MM.1S (cell line): Measurements from ENCODE around the gene ALDOA.

Source experiments
- DNase-seq: peaks from one replicate; pipeline ENCODE4 v3.0.0-alpha.2; 2015
- H2AFZ ChIP-seq: fragments of 300-600 bp; sonication (generic); 2 replicates; pipeline ENCODE4 v1.6.0; 2016; ENCODE audit warnings: antibody characterized with exemption, low read length
- H3F3A ChIP-seq: fragments of 300-600 bp; sonication (generic); 2 replicates; pipeline ENCODE4 v1.6.1; 2016; ENCODE audit warnings: mild to moderate bottlenecking, antibody characterized with exemption, low read length, moderate library complexity, mixed read lengths; ENCODE audit not compliant: insufficient read depth
- H3K27ac ChIP-seq: fragments of 300-600 bp; sonication (generic); 2 replicates; pipeline ENCODE4 v1.5.1; 2016; ENCODE audit warnings: mild to moderate bottlenecking, low read length
- H3K27me3 ChIP-seq: fragments of 300-600 bp; sonication (generic); replicated peaks from 2 replicates; pipeline ENCODE4 v1.6.0; 2016; ENCODE audit warnings: low read length; ENCODE audit not compliant: insufficient read depth
- H3K36me3 ChIP-seq: fragments of 300-600 bp; sonication (generic); replicated peaks from 2 replicates; pipeline ENCODE4 v1.6.1; 2016; ENCODE audit warnings: mild to moderate bottlenecking, low read length, mixed read lengths; ENCODE audit not compliant: insufficient read depth
- H3K4me1 ChIP-seq: fragments of 300-600 bp; sonication (generic); 2 replicates; pipeline ENCODE4 v1.6.1; 2016; ENCODE audit warnings: low read length, mixed read lengths
- H3K4me2 ChIP-seq: fragments of 300-600 bp; sonication (generic); 2 replicates; pipeline ENCODE4 v1.6.0; 2016; ENCODE audit warnings: low read depth, low read length
- H3K4me3 ChIP-seq: fragments of 300-600 bp; sonication (generic); 2 replicates; pipeline ENCODE4 v1.5.1; 2016; ENCODE audit warnings: low read length, mixed read lengths
- H3K79me2 ChIP-seq: fragments of 300-600 bp; sonication (generic); 2 replicates; pipeline ENCODE4 v1.6.1; 2016; ENCODE audit warnings: mixed run types, low read length, mixed read lengths
- H3K9ac ChIP-seq: fragments of 300-600 bp; sonication (generic); 2 replicates; pipeline ENCODE4 v1.6.1; 2016; ENCODE audit warnings: low read length, mixed read lengths
- H3K9me2 ChIP-seq: fragments of 300-600 bp; sonication (generic); replicated peaks from 2 replicates; pipeline ENCODE4 v1.6.1; 2016; ENCODE audit warnings: mild to moderate bottlenecking, low read length, mixed read lengths; ENCODE audit not compliant: insufficient read depth
- H3K9me3 ChIP-seq: fragments of 300-600 bp; sonication (generic); replicated peaks from 2 replicates; pipeline ENCODE4 v1.6.1; 2016; ENCODE audit warnings: mild to moderate bottlenecking, low read length, mixed read lengths; ENCODE audit not compliant: insufficient read depth
- H4K20me1 ChIP-seq: fragments of 300-600 bp; sonication (generic); 2 replicates; pipeline ENCODE4 v1.6.1; 2016; ENCODE audit warnings: mild to moderate bottlenecking, low read length, moderate library complexity, mixed read lengths; ENCODE audit not compliant: insufficient read depth
- EZH2 ChIP-seq: fragments of 300-600 bp; sonication (generic); optimal IDR thresholded peaks from 2 replicates; pipeline ENCODE3; 2017; ENCODE audit warnings: low read depth, mild to moderate bottlenecking, antibody characterized with exemption, low read length, mixed read lengths
- EZH2phosphoT487 ChIP-seq: fragments of 300-600 bp; sonication (generic); IDR thresholded peaks from 2 replicates; pipeline ENCODE4 v1.6.1; 2018; ENCODE audit warnings: antibody characterized with exemption, low read length
- TF ChIP-seq, protein P1 (sequence below): fragments of 300-600 bp; sonication (generic); IDR thresholded peaks from 2 replicates; pipeline ENCODE4 v1.5.1; 2016; ENCODE audit warnings: antibody characterized with exemption, low read length, mixed read lengths

Gene ALDOA

DNA sequence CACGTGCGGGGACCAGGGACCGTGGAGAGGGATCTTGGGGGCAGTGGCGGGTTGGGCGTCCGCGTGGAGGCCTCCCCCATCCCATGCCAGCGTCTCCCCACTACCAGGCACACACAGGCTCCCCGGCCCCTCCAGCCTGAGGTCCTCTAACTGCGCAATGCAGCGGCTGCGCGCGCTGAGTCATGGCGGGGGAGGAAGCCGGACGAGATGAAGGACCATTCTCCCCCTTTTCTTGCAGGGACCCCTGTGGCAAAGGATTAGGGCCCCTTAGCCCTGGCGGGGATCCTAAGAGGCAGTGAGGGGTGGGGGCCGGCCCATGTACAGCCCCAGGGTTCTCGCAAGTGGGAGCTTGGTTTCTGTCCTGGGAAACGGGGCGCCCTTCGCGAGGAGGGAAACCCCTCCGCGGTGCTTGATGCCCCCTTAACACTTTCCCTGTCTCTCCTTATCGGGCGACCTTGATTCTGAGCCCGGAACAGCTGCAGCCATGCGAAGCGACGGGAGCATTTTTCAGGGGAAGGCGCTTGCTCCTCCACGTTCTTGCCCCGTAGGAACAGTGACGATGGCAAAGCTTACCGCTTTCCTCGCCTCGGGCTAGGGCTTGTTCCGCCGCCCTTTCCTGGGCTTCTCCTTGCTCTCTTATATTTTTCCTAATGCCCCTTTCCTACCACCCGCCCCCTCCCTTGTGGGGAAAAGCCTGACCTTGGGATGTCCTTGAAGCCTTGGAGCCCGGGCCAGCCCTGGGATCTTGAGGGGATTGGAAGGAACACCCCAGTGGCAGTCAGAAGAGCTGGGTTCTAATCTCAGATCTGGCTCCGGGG, 592 bp downstream of the ALDOA start:
- Histone ChIP-seq H3K36me3 (peaks cover 22% of the 10 kb centered on the region), H3K9me2 (no peaks in the 10 kb centered on the region), H3K4me3 (peak overlapping the region; percentile 92), H3K27me3 (no peaks in the 10 kb centered on the region), H3F3A (peaks cover 40% of the 10 kb centered on the region), H4K20me1 (peaks cover 18% of the 10 kb centered on the region), H3K4me2 (peak overlapping the region; percentile 94), H3K9ac (peak overlapping the region; percentile 94), H3K27ac (peak overlapping the region; percentile 95; the same call in 1 of the 2 replicates), H3K9me3 (no peaks in the 10 kb centered on the region), H3K79me2 (peaks cover 65% of the 10 kb centered on the region), H2AFZ (no peak overlapping the region), H3K4me1 (peaks cover 22% of the 10 kb centered on the region)
- TF ChIP-seq, protein P1, sequence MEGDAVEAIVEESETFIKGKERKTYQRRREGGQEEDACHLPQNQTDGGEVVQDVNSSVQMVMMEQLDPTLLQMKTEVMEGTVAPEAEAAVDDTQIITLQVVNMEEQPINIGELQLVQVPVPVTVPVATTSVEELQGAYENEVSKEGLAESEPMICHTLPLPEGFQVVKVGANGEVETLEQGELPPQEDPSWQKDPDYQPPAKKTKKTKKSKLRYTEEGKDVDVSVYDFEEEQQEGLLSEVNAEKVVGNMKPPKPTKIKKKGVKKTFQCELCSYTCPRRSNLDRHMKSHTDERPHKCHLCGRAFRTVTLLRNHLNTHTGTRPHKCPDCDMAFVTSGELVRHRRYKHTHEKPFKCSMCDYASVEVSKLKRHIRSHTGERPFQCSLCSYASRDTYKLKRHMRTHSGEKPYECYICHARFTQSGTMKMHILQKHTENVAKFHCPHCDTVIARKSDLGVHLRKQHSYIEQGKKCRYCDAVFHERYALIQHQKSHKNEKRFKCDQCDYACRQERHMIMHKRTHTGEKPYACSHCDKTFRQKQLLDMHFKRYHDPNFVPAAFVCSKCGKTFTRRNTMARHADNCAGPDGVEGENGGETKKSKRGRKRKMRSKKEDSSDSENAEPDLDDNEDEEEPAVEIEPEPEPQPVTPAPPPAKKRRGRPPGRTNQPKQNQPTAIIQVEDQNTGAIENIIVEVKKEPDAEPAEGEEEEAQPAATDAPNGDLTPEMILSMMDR, result no peak
- TF ChIP-seq EZH2phosphoT487, result no peak
- no peak for DNase-seq

- no peak for DNase-seq
- Histone ChIP-seq H3K9me3 (no peaks in the 10 kb centered on the region), H3K9me2 (no peaks in the 10 kb centered on the region), H3F3A (peaks cover 48% of the 10 kb centered on the region), H3K27ac (peak overlapping the region; percentile 95; the same call in 1 of the 2 replicates), H3K4me3 (peak overlapping the region; percentile 92), H3K9ac (peak overlapping the region; percentile 94), H3K4me1 (peaks cover 22% of the 10 kb centered on the region), H4K20me1 (peaks cover 18% of the 10 kb centered on the region), H3K79me2 (peaks cover 65% of the 10 kb centered on the region), H2AFZ (no peak overlapping the region), H3K27me3 (no peaks in the 10 kb centered on the region), H3K4me2 (peak overlapping the region; percentile 94), H3K36me3 (peaks cover 22% of the 10 kb centered on the region)
- TF ChIP-seq EZH2, result no peak
- no peak for TF ChIP-seq EZH2phosphoT487
- TF ChIP-seq, protein P1, result no peak
These were observed 1.4 kb downstream of the ALDOA start for GRCh38 chr16:30066761-30067583.

- H3K4me3 ChIP-seq, result no peak overlapping the region
- 0 out of 2 replicates have a peak overlapping the region, but pooled peaks have one; percentile 94 for H3K9ac ChIP-seq
- H2AFZ ChIP-seq, result no peak overlapping the region
- peaks cover 65% of the 10 kb centered on the region for H3K79me2 ChIP-seq
- H4K20me1 ChIP-seq, result peaks cover 18% of the 10 kb centered on the region
- H3K27me3 ChIP-seq, result no peaks in the 10 kb centered on the region
- H3K9me3 ChIP-seq, result no peaks in the 10 kb centered on the region
- H3K4me2 ChIP-seq, result peak overlapping the region; percentile 94; the same call in 1 of the 2 replicates
- TF ChIP-seq EZH2phosphoT487 (no peak), EZH2 (no peak)
- TF ChIP-seq, protein P1, result no peak
- H3F3A ChIP-seq, result peaks cover 54% of the 10 kb centered on the region
- H3K4me1 ChIP-seq, result peaks cover 22% of the 10 kb centered on the region
- no peak for DNase-seq
- no peaks in the 10 kb centered on the region for H3K9me2 ChIP-seq
- peaks cover 22% of the 10 kb centered on the region for H3K36me3 ChIP-seq
- no peak overlapping the region for H3K27ac ChIP-seq
These were observed 2.0 kb downstream of the ALDOA start for GRCh38 chr16:30067584-30067916.
